ENCODE measurements around the gene ZNF486. TPM values are rescaled to one million over a fixed set of nuclear protein-coding genes. Genes with fewer than 3 reads are reported as not detected.

The ZNF486 gene
- total and polyA plus RNA-seq, 5 donors, result 2.4 to 3.4 (median 3.1) TPM

Other genes starting within 250 kb of the ZNF486 start
- gene ZNF682, start 127.7 kb upstream of the ZNF486 start, total RNA-seq, result 1 to 10 TPM; 3.4 to 4.2 (median 4.0) TPM
- 3.2 TPM for gene ZNF682, start 127.7 kb upstream of the ZNF486 start, polyA plus RNA-seq
- gene ZNF90, start 89.2 kb upstream of the ZNF486 start, total RNA-seq, result 1 to 10 TPM in 3 of 4 donors, under 1 TPM in 1; 0.88 to 2.5 (median 1.2) TPM
- gene ZNF90, start 89.2 kb upstream of the ZNF486 start, polyA plus RNA-seq, result 0.91 TPM